Caco-2 (cell line): Measurements from ENCODE around the gene SRD5A3. TPM values are rescaled to one million over a fixed set of nuclear protein-coding genes. Genes with fewer than 3 reads are reported as not detected.

Experiments
- BruUV-seq: library from RNA; stranded (reverse); fragments of 400-500 nt; replicated peaks from 2 replicates; lab custom pipeline; 2021; lab: Mats Ljungman, UMichigan
- CTCF ChIA-PET: fragments of 300-600 bp; sonication (Branson Sonifier 250); formaldehyde crosslinking; loops from one replicate; lab custom pipeline; 2022; ENCODE audit warnings: antibody characterized with exemption; lab: Charles Lee
- POLR2A ChIA-PET: fragments of 300-600 bp; sonication (Branson Sonifier 250); formaldehyde crosslinking; loops from one replicate; lab custom pipeline; 2022; ENCODE audit warnings: antibody characterized with exemption; lab: Charles Lee
- DNase-seq, 2 experiments: peaks; one replicate each; pipeline versions ENCODE4 v3.0.0 to v3.0.0-alpha.2; 2020 to 2022
- H3K27me3 ChIP-seq: replicated peaks from 2 replicates; pipeline ENCODE4 v1.6.0; 2011; ENCODE audit warnings: low read length; ENCODE audit not compliant: control insufficient read depth, insufficient read depth
- H3K36me3 ChIP-seq: 2 replicates; pipeline ENCODE4 v1.5.1; 2011; ENCODE audit warnings: low read length; ENCODE audit not compliant: control insufficient read depth, insufficient read depth
- H3K4me1 ChIP-seq: fragments of 250-450 bp; sonication (Bioruptor Pico); 2 replicates; pipeline ENCODE4 v1.5.1; 2020; ENCODE audit warnings: mild to moderate bottlenecking
- H3K4me3 ChIP-seq: 2 replicates; pipeline ENCODE4 v1.5.1; 2011; ENCODE audit warnings: low read depth, mild to moderate bottlenecking, control low read depth, low read length
- H3K9me3 ChIP-seq: fragments of 250-450 bp; sonication (Bioruptor Pico); 2 replicates; pipeline ENCODE4 v1.5.1; 2020; ENCODE audit warnings: mild to moderate bottlenecking, moderate library complexity
- H3K27ac Mint-ChIP-seq: one replicate; pipeline ENCODE4 v1.8.0; 2022; ENCODE audit warnings: mixed read lengths; ENCODE audit not compliant: unreplicated experiment
- H3K27me3 Mint-ChIP-seq: one replicate; pipeline ENCODE4 v1.8.0; 2022; ENCODE audit warnings: mixed read lengths; ENCODE audit not compliant: insufficient read depth, unreplicated experiment
- H3K36me3 Mint-ChIP-seq: one replicate; pipeline ENCODE4 v1.8.0; 2022; ENCODE audit warnings: mild to moderate bottlenecking, mixed read lengths; ENCODE audit not compliant: insufficient read depth, unreplicated experiment
- H3K4me1 Mint-ChIP-seq: one replicate; pipeline ENCODE4 v1.8.0; 2022; ENCODE audit warnings: low read depth, mixed read lengths; ENCODE audit not compliant: unreplicated experiment
- H3K4me3 Mint-ChIP-seq: one replicate; pipeline ENCODE4 v1.8.0; 2022; ENCODE audit warnings: mild to moderate bottlenecking, moderate library complexity, mixed read lengths; ENCODE audit not compliant: unreplicated experiment
- H3K9me3 Mint-ChIP-seq: one replicate; pipeline ENCODE4 v1.8.0; 2022; ENCODE audit warnings: mixed read lengths; ENCODE audit not compliant: unreplicated experiment
- CTCF ChIP-seq, 2 experiments: fragments of 200-600 bp in 1 of 2; IDR thresholded peaks; 1 replicate in 1 of 2; 2 replicates in 1 of 2; pipeline versions ENCODE4 v1.5.1 to v1.8.0; 2011 to 2022; ENCODE audit warnings: antibody characterized with exemption in 1 of 2, control low read depth in 1 of 2, inconsistent platforms in 1 of 2, low read depth in 1 of 2, low read length in 1 of 2, mild to moderate bottlenecking in 1 of 2, moderate library complexity in 1 of 2; ENCODE audit not compliant: insufficient read depth in 1 of 2, severe bottlenecking in 1 of 2, unreplicated experiment in 1 of 2
- intact Hi-C: fragments of 100-400 bp; cut with micrococcal nuclease; formaldehyde crosslinking; loops from one replicate; pipeline ENCODE4 v1.10.0; 2022; ENCODE audit not compliant: unreplicated experiment
- total RNA-seq: library from RNA; stranded (reverse); gene quantifications from 2 replicates; pipeline ENCODE4 v1.2.3, GENCODE V29; 2022

SRD5A3 gene
- total RNA-seq, 1 experiment from 2014 or later = 22.6 TPM

GRCh38 chr4:55321707-55322264 is 24.3 kb upstream of the SRD5A3 start:
- peak; percentile 43 to 49 for TF ChIP-seq CTCF (IDR thresholded peaks at IDR 0.05; ENCODE audit: insufficient read depth in 1 of 2, low read depth in 1 of 2, low read length in 1 of 2, severe bottlenecking in 1 of 2, unreplicated experiment in 1 of 2)
- Mint-ChIP-seq H3K4me3 (no peak overlapping the region), H3K27ac (no peak overlapping the region), H3K27me3 (peaks cover 17% of the 10 kb centered on the region), H3K4me1 (no peaks in the 10 kb centered on the region), H3K36me3 (no peaks in the 10 kb centered on the region), H3K9me3 (no peaks in the 10 kb centered on the region)
- peak; percentile 69 to 73 for DNase-seq
- Histone ChIP-seq H3K9me3 (no peaks in the 10 kb centered on the region), H3K4me3 (no peak overlapping the region), H3K4me1 (no peaks in the 10 kb centered on the region), H3K36me3 (no peaks in the 10 kb centered on the region), H3K27me3 (no peaks in the 10 kb centered on the region)
- intact Hi-C loops = loop anchor here (1.0 kb wide), 2 partner anchors 137 to 350 kb away; no protein-coding TSS in a partner anchor
- ChIA-PET CTCF (interaction anchor here (2.1 kb wide), 1 partner anchor 137 kb away, joined by 9 read pairs; no protein-coding TSS in a partner anchor), POLR2A (no interaction called here)
- BruUV-seq = no TSS peak

GRCh38 chr4:55323375-55323774 is 22.7 kb upstream of the SRD5A3 start:
- Histone ChIP-seq H3K4me3 (no peak overlapping the region), H3K27me3 (no peaks in the 10 kb centered on the region), H3K4me1 (no peaks in the 10 kb centered on the region), H3K9me3 (no peaks in the 10 kb centered on the region), H3K36me3 (no peaks in the 10 kb centered on the region)
- Mint-ChIP-seq H3K36me3 (no peaks in the 10 kb centered on the region), H3K4me1 (no peaks in the 10 kb centered on the region), H3K9me3 (no peaks in the 10 kb centered on the region), H3K27me3 (peaks cover 15% of the 10 kb centered on the region), H3K4me3 (no peak overlapping the region), H3K27ac (no peak overlapping the region)
- intact Hi-C loops = no loop called here
- TF ChIP-seq CTCF (IDR thresholded peaks at IDR 0.05; ENCODE audit: insufficient read depth in 1 of 2, low read depth in 1 of 2, low read length in 1 of 2, severe bottlenecking in 1 of 2, unreplicated experiment in 1 of 2) = no peak
- ChIA-PET POLR2A (no interaction called here), CTCF (no interaction called here)
- BruUV-seq = no TSS peak
- no peak for DNase-seq

- Histone ChIP-seq H3K36me3 (no peaks in the 10 kb centered on the region), H3K9me3 (peaks cover 8% of the 10 kb centered on the region; the same call in 1 of the 2 replicates), H3K4me1 (no peaks in the 10 kb centered on the region), H3K4me3 (no peak overlapping the region), H3K27me3 (no peaks in the 10 kb centered on the region)
- DNase-seq = no peak
- Mint-ChIP-seq H3K4me1 (no peaks in the 10 kb centered on the region), H3K27me3 (peaks cover 11% of the 10 kb centered on the region), H3K36me3 (no peaks in the 10 kb centered on the region), H3K9me3 (peaks cover 9% of the 10 kb centered on the region), H3K4me3 (no peak overlapping the region), H3K27ac (no peak overlapping the region)
- POLR2A ChIA-PET = no interaction called here
- CTCF ChIA-PET = no interaction called here
- no peak for TF ChIP-seq CTCF (IDR thresholded peaks at IDR 0.05; ENCODE audit: insufficient read depth in 1 of 2, low read depth in 1 of 2, low read length in 1 of 2, severe bottlenecking in 1 of 2, unreplicated experiment in 1 of 2)
- intact Hi-C loops = no loop called here
- no TSS peak for BruUV-seq
Measured at GRCh38 chr4:55326629-55327028, 19.4 kb upstream of the SRD5A3 start.
